Ovary (tissue), 3 donors: ENCODE data around the gene DHRS7C.

ENCODE experiments used
- EP300 ChIP-seq: sonication (generic); formaldehyde crosslinking; IDR thresholded peaks from one replicate; pipeline ENCODE4 v1.6.1; 2017; ENCODE audit warnings: antibody characterized with exemption
- TF ChIP-seq, protein P1 (sequence below), 3 donors: fragments of 450-650 bp in 2 of 3; fragments of 200-600 bp in 1 of 3; IDR thresholded peaks; one replicate each; pipeline versions ENCODE4 v1.5.1 to v1.8.0; 2016 to 2022; ENCODE audit warnings: antibody characterized with exemption in 3 of 3, mild to moderate bottlenecking in 1 of 3
- donor health status: DM: no; HTN: no; CAD: no.

GRCh38 chr17:9824094-9824493, 32.7 kb upstream of the DHRS7C start:
- no peak for TF ChIP-seq EP300
- TF ChIP-seq, protein P1, sequence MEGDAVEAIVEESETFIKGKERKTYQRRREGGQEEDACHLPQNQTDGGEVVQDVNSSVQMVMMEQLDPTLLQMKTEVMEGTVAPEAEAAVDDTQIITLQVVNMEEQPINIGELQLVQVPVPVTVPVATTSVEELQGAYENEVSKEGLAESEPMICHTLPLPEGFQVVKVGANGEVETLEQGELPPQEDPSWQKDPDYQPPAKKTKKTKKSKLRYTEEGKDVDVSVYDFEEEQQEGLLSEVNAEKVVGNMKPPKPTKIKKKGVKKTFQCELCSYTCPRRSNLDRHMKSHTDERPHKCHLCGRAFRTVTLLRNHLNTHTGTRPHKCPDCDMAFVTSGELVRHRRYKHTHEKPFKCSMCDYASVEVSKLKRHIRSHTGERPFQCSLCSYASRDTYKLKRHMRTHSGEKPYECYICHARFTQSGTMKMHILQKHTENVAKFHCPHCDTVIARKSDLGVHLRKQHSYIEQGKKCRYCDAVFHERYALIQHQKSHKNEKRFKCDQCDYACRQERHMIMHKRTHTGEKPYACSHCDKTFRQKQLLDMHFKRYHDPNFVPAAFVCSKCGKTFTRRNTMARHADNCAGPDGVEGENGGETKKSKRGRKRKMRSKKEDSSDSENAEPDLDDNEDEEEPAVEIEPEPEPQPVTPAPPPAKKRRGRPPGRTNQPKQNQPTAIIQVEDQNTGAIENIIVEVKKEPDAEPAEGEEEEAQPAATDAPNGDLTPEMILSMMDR (IDR thresholded peaks at IDR 0.05): no peak
